HG03159 (cell line): ENCODE data around the gene SETD4.
A peak's percentile ranks its signal among the peaks of the same experiment; 100 is the strongest.

Experiments used
- ATAC-seq: cut with Tn5 transposase; IDR thresholded peaks from one replicate; pipeline ENCODE4 v1.9.1; 2021; ENCODE audit warnings: mild to moderate bottlenecking, moderate library complexity; ENCODE audit not compliant: unreplicated experiment

Gene SETD4

GRCh38 chr21:36048357-36048756 is 12.0 kb downstream of the SETD4 start:
- ATAC-seq: no peak

GRCh38 chr21:36047139-36047538 is 13.2 kb downstream of the SETD4 start:
- ATAC-seq: no peak

GRCh38 chr21:36045993-36046392 is 14.3 kb downstream of the SETD4 start:
- ATAC-seq: no peak

GRCh38 chr21:36044056-36044455 is 16.3 kb downstream of the SETD4 start:
- ATAC-seq: no peak

GRCh38 chr21:36041910-36042309 is 18.4 kb downstream of the SETD4 start:
- no peak for ATAC-seq

GRCh38 chr21:36040389-36040788 is 19.9 kb downstream of the SETD4 start:
- ATAC-seq: no peak

GRCh38 chr21:36039861-36040260 is 20.5 kb downstream of the SETD4 start:
- ATAC-seq: no peak

GRCh38 chr21:36038701-36039497 is 21.4 kb downstream of the SETD4 start:
- ATAC-seq: no peak

- no peak for ATAC-seq
Observed at GRCh38 chr21:36035381-36035791, 24.9 kb downstream of the SETD4 start.

GRCh38 chr21:36034211-36034913 is 26.0 kb downstream of the SETD4 start:
- ATAC-seq: no peak

GRCh38 chr21:36032647-36033406 is 27.5 kb downstream of the SETD4 start:
- ATAC-seq: no peak

GRCh38 chr21:36030581-36031189 is 29.6 kb downstream of the SETD4 start:
- no peak for ATAC-seq

GRCh38 chr21:36029309-36029708 is 31.0 kb downstream of the SETD4 start:
- no peak for ATAC-seq

GRCh38 chr21:36028127-36029069 is 31.9 kb downstream of the SETD4 start:
- ATAC-seq: no peak

- ATAC-seq: no peak
Observed at GRCh38 chr21:36027347-36027746, 33.0 kb downstream of the SETD4 start.

GRCh38 chr21:36024782-36025181 is 35.5 kb downstream of the SETD4 start:
- no peak for ATAC-seq

- ATAC-seq: no peak
Observed at GRCh38 chr21:36023092-36023480, 37.2 kb downstream of the SETD4 start.

GRCh38 chr21:36022427-36023091 is 37.8 kb downstream of the SETD4 start:
- ATAC-seq: no peak

GRCh38 chr21:36021251-36021837 is 39.0 kb downstream of the SETD4 start:
- ATAC-seq: peak; percentile 65
